CD4-positive, alpha-beta T cell treated with Interleukin-6 at 100 ng/mL for 8 hours (primary cell): Measurements from ENCODE around the gene DYNC2LI1.

ENCODE experiments used
- DNase-seq: peaks from one replicate; pipeline ENCODE4 v3.0.0-alpha.2; 2020; ENCODE audit warnings: mixed read lengths, low spot score

DYNC2LI1 gene

GRCh38 chr2:43846140-43846793 lies 72.4 kb downstream of the DYNC2LI1 start:
- no peak for DNase-seq

- DNase-seq, result no peak
Observed at GRCh38 chr2:43848214-43848613, 74.4 kb downstream of the DYNC2LI1 start.

GRCh38 chr2:43851011-43851980 lies 77.5 kb downstream of the DYNC2LI1 start:
- DNase-seq, result no peak

GRCh38 chr2:43852196-43852730 lies 78.4 kb downstream of the DYNC2LI1 start:
- DNase-seq, result no peak

GRCh38 chr2:43853141-43854081 lies 79.6 kb downstream of the DYNC2LI1 start:
- no peak for DNase-seq

- no peak for DNase-seq
Observed at GRCh38 chr2:43854671-43855070, 80.8 kb downstream of the DYNC2LI1 start.

- no peak for DNase-seq
Observed at GRCh38 chr2:43855292-43855691, 81.5 kb downstream of the DYNC2LI1 start.
